ENCODE measurements around the gene BTBD10. TPM values are rescaled to one million over a fixed set of nuclear protein-coding genes. Genes with fewer than 3 reads are reported as not detected.
A peak's percentile ranks its signal among the peaks of the same experiment; 100 is the strongest.

Gene BTBD10
- total and polyA plus RNA-seq, 5 donors from 2014 or later, result 12.9 to 18.9 (median 13.5) TPM

- DNase-seq, result no peak
- Mint-ChIP-seq H3K9me3 (no peaks in the 10 kb centered on the region), H3K27me3 (no peaks in the 10 kb centered on the region), H3K4me1 (peaks cover 0 to 3% (median 0%) of the 10 kb centered on the region in 4 donors), H3K36me3 (peaks cover 46% of the 10 kb centered on the region), H3K27ac (no peak overlapping the region), H3K4me3 (no peak overlapping the region)
- ATAC-seq (ENCODE audit: low read depth in 2 of 2), result no peak
- H3K4me1 ChIP-seq (ENCODE audit: control insufficient read depth, insufficient read depth, low read length, poor library complexity, severe bottlenecking), result no peaks in the 10 kb centered on the region
- no peaks in the 10 kb centered on the region for H3K27me3 ChIP-seq (ENCODE audit: control insufficient read depth, insufficient read depth, low read length)
- no peak overlapping the region for H3K27ac ChIP-seq (ENCODE audit: insufficient read depth, low read length, poor library complexity, severe bottlenecking)
- peaks cover 89% of the 10 kb centered on the region for H3K36me3 ChIP-seq (ENCODE audit: control insufficient read depth, insufficient read depth, low read length)
- no peak overlapping the region for H3K4me3 ChIP-seq (ENCODE audit: low read depth, low read length)
- H3K9me3 ChIP-seq (ENCODE audit: control insufficient read depth in 2 of 2, low read length in 2 of 2), result no peaks in the 10 kb centered on the region
These were observed 105.8 kb downstream of the BTBD10 start for GRCh38 chr11:13357232-13357631.

GRCh38 chr11:13355191-13355590 is 107.8 kb downstream of the BTBD10 start:
- no peak overlapping the region for H3K4me3 Mint-ChIP-seq
- H3K9me3 Mint-ChIP-seq, result no peaks in the 10 kb centered on the region
- Histone ChIP-seq H3K4me1 (ENCODE audit: control insufficient read depth, insufficient read depth, low read length, poor library complexity, severe bottlenecking) (no peaks in the 10 kb centered on the region), H3K9me3 (ENCODE audit: control insufficient read depth in 2 of 2, low read length in 2 of 2) (no peaks in the 10 kb centered on the region), H3K36me3 (ENCODE audit: control insufficient read depth, insufficient read depth, low read length) (peaks cover 88% of the 10 kb centered on the region), H3K27ac (ENCODE audit: insufficient read depth, low read length, poor library complexity, severe bottlenecking) (no peak overlapping the region), H3K4me3 (ENCODE audit: low read depth, low read length) (no peak overlapping the region), H3K27me3 (ENCODE audit: control insufficient read depth, insufficient read depth, low read length) (no peaks in the 10 kb centered on the region)
- H3K4me1 Mint-ChIP-seq, result peaks cover 0 to 12% (median 10%) of the 10 kb centered on the region in 4 donors
- peaks cover 43% of the 10 kb centered on the region for H3K36me3 Mint-ChIP-seq
- H3K27me3 Mint-ChIP-seq, result no peaks in the 10 kb centered on the region
- no peak overlapping the region for H3K27ac Mint-ChIP-seq
- ATAC-seq (ENCODE audit: low read depth in 2 of 2) (no peak), DNase-seq (no peak)

GRCh38 chr11:13354335-13354734 is 108.7 kb downstream of the BTBD10 start:
- Histone ChIP-seq H3K4me3 (ENCODE audit: low read depth, low read length) (no peak overlapping the region), H3K4me1 (ENCODE audit: control insufficient read depth, insufficient read depth, low read length, poor library complexity, severe bottlenecking) (no peaks in the 10 kb centered on the region), H3K9me3 (ENCODE audit: control insufficient read depth in 2 of 2, low read length in 2 of 2) (no peaks in the 10 kb centered on the region), H3K36me3 (ENCODE audit: control insufficient read depth, insufficient read depth, low read length) (peaks cover 88% of the 10 kb centered on the region), H3K27me3 (ENCODE audit: control insufficient read depth, insufficient read depth, low read length) (no peaks in the 10 kb centered on the region), H3K27ac (ENCODE audit: insufficient read depth, low read length, poor library complexity, severe bottlenecking) (no peak overlapping the region)
- no peak for ATAC-seq (ENCODE audit: low read depth in 2 of 2)
- H3K9me3 Mint-ChIP-seq, result no peaks in the 10 kb centered on the region
- H3K27ac Mint-ChIP-seq, result peak overlapping the region in 1 of 3 donors; percentile 74
- H3K36me3 Mint-ChIP-seq, result peaks cover 36% of the 10 kb centered on the region
- H3K4me1 Mint-ChIP-seq, result peaks cover 0 to 13% (median 8%) of the 10 kb centered on the region in 4 donors
- peak in 1 of 3 donors; percentile 21 for DNase-seq
- H3K4me3 Mint-ChIP-seq, result no peak overlapping the region
- H3K27me3 Mint-ChIP-seq, result no peaks in the 10 kb centered on the region

GRCh38 chr11:13352711-13353110 is 110.3 kb downstream of the BTBD10 start:
- Histone ChIP-seq H3K4me1 (ENCODE audit: control insufficient read depth, insufficient read depth, low read length, poor library complexity, severe bottlenecking) (peaks cover 8% of the 10 kb centered on the region), H3K36me3 (ENCODE audit: control insufficient read depth, insufficient read depth, low read length) (peaks cover 74% of the 10 kb centered on the region), H3K27me3 (ENCODE audit: control insufficient read depth, insufficient read depth, low read length) (no peaks in the 10 kb centered on the region), H3K27ac (ENCODE audit: insufficient read depth, low read length, poor library complexity, severe bottlenecking) (no peak overlapping the region), H3K4me3 (ENCODE audit: low read depth, low read length) (no peak overlapping the region), H3K9me3 (ENCODE audit: control insufficient read depth in 2 of 2, low read length in 2 of 2) (no peaks in the 10 kb centered on the region)
- Mint-ChIP-seq H3K27ac (peak overlapping the region in 1 of 3 donors; percentile 79), H3K4me1 (peaks cover 0 to 29% (median 17%) of the 10 kb centered on the region in 4 donors), H3K9me3 (no peaks in the 10 kb centered on the region), H3K4me3 (no peak overlapping the region), H3K27me3 (no peaks in the 10 kb centered on the region), H3K36me3 (peaks cover 33% of the 10 kb centered on the region)
- ATAC-seq (ENCODE audit: low read depth in 2 of 2), result no peak
- DNase-seq, result no peak

- H3K27me3 Mint-ChIP-seq, result no peaks in the 10 kb centered on the region
- no peak for ATAC-seq (ENCODE audit: low read depth in 2 of 2)
These were observed 113.4 kb downstream of the BTBD10 start for GRCh38 chr11:13349581-13349980.

GRCh38 chr11:13349046-13349445 is 114.0 kb downstream of the BTBD10 start:
- no peak overlapping the region for H3K4me3 ChIP-seq (ENCODE audit: low read depth, low read length)
- H3K27me3 Mint-ChIP-seq, result no peaks in the 10 kb centered on the region
- no peak overlapping the region for H3K27ac ChIP-seq (ENCODE audit: insufficient read depth, low read length, poor library complexity, severe bottlenecking)
- no peak for DNase-seq
- H3K36me3 Mint-ChIP-seq, result peaks cover 23% of the 10 kb centered on the region
- H3K4me1 Mint-ChIP-seq, result peaks cover 3 to 56% (median 23%) of the 10 kb centered on the region in 4 donors
- H3K27me3 ChIP-seq (ENCODE audit: control insufficient read depth, insufficient read depth, low read length), result no peaks in the 10 kb centered on the region
- H3K9me3 ChIP-seq (ENCODE audit: control insufficient read depth in 2 of 2, low read length in 2 of 2), result no peaks in the 10 kb centered on the region
- no peak overlapping the region for H3K4me3 Mint-ChIP-seq
- peaks cover 44% of the 10 kb centered on the region for H3K36me3 ChIP-seq (ENCODE audit: control insufficient read depth, insufficient read depth, low read length)
- no peaks in the 10 kb centered on the region for H3K9me3 Mint-ChIP-seq
- peaks cover 11% of the 10 kb centered on the region for H3K4me1 ChIP-seq (ENCODE audit: control insufficient read depth, insufficient read depth, low read length, poor library complexity, severe bottlenecking)
- no peak for ATAC-seq (ENCODE audit: low read depth in 2 of 2)
- peak overlapping the region in 1 of 3 donors; percentile 81 for H3K27ac Mint-ChIP-seq

More at GRCh38 chr11:13349581-13349980, 113.4 kb downstream of the BTBD10 start:
- Histone ChIP-seq H3K4me1 (ENCODE audit: control insufficient read depth, insufficient read depth, low read length, poor library complexity, severe bottlenecking) (peaks cover 11% of the 10 kb centered on the region), H3K4me3 (ENCODE audit: low read depth, low read length) (no peak overlapping the region), H3K9me3 (ENCODE audit: control insufficient read depth in 2 of 2, low read length in 2 of 2) (no peaks in the 10 kb centered on the region), H3K36me3 (ENCODE audit: control insufficient read depth, insufficient read depth, low read length) (peaks cover 47% of the 10 kb centered on the region), H3K27me3 (ENCODE audit: control insufficient read depth, insufficient read depth, low read length) (no peaks in the 10 kb centered on the region), H3K27ac (ENCODE audit: insufficient read depth, low read length, poor library complexity, severe bottlenecking) (no peak overlapping the region)
- H3K27ac Mint-ChIP-seq, result peak overlapping the region in 1 of 3 donors; percentile 81
- H3K4me3 Mint-ChIP-seq, result no peak overlapping the region
- peaks cover 25% of the 10 kb centered on the region for H3K36me3 Mint-ChIP-seq
- H3K9me3 Mint-ChIP-seq, result no peaks in the 10 kb centered on the region
- no peak for DNase-seq
- H3K4me1 Mint-ChIP-seq, result peaks cover 0 to 51% (median 20%) of the 10 kb centered on the region in 4 donors

GRCh38 chr11:13348305-13348704 is 114.7 kb downstream of the BTBD10 start:
- ATAC-seq (ENCODE audit: low read depth in 2 of 2) (no peak), DNase-seq (no peak)
- no peak overlapping the region for H3K27ac ChIP-seq (ENCODE audit: insufficient read depth, low read length, poor library complexity, severe bottlenecking)
- peaks cover 11% of the 10 kb centered on the region for H3K4me1 ChIP-seq (ENCODE audit: control insufficient read depth, insufficient read depth, low read length, poor library complexity, severe bottlenecking)
- H3K36me3 ChIP-seq (ENCODE audit: control insufficient read depth, insufficient read depth, low read length), result peaks cover 49% of the 10 kb centered on the region
- no peaks in the 10 kb centered on the region for H3K27me3 Mint-ChIP-seq
- H3K9me3 Mint-ChIP-seq, result no peaks in the 10 kb centered on the region
- H3K9me3 ChIP-seq (ENCODE audit: control insufficient read depth in 2 of 2, low read length in 2 of 2), result no peaks in the 10 kb centered on the region
- peaks cover 24% of the 10 kb centered on the region for H3K36me3 Mint-ChIP-seq
- no peaks in the 10 kb centered on the region for H3K27me3 ChIP-seq (ENCODE audit: control insufficient read depth, insufficient read depth, low read length)
- peak overlapping the region; percentile 38 to 90 (median 86) for H3K27ac Mint-ChIP-seq
- no peak overlapping the region for H3K4me3 ChIP-seq (ENCODE audit: low read depth, low read length)
- H3K4me3 Mint-ChIP-seq, result peak overlapping the region in 1 of 4 donors; percentile 38
- H3K4me1 Mint-ChIP-seq, result peaks cover 6 to 63% (median 27%) of the 10 kb centered on the region in 4 donors

- Histone ChIP-seq H3K9me3 (ENCODE audit: control insufficient read depth in 2 of 2, low read length in 2 of 2) (no peaks in the 10 kb centered on the region), H3K27ac (ENCODE audit: insufficient read depth, low read length, poor library complexity, severe bottlenecking) (no peak overlapping the region), H3K27me3 (ENCODE audit: control insufficient read depth, insufficient read depth, low read length) (no peaks in the 10 kb centered on the region), H3K4me1 (ENCODE audit: control insufficient read depth, insufficient read depth, low read length, poor library complexity, severe bottlenecking) (peaks cover 11% of the 10 kb centered on the region), H3K36me3 (ENCODE audit: control insufficient read depth, insufficient read depth, low read length) (peaks cover 51% of the 10 kb centered on the region), H3K4me3 (ENCODE audit: low read depth, low read length) (no peak overlapping the region)
- no peaks in the 10 kb centered on the region for H3K27me3 Mint-ChIP-seq
- peaks cover 6 to 65% (median 28%) of the 10 kb centered on the region in 4 donors for H3K4me1 Mint-ChIP-seq
- peaks cover 24% of the 10 kb centered on the region for H3K36me3 Mint-ChIP-seq
- no peaks in the 10 kb centered on the region for H3K9me3 Mint-ChIP-seq
- no peak for ATAC-seq (ENCODE audit: low read depth in 2 of 2)
- no peak for DNase-seq
- H3K4me3 Mint-ChIP-seq, result peak overlapping the region in 1 of 4 donors; percentile 38
- peak overlapping the region; percentile 38 to 90 (median 86) for H3K27ac Mint-ChIP-seq
These were observed 115.1 kb downstream of the BTBD10 start for GRCh38 chr11:13347901-13348300.

All from CD4-positive, CD25-positive, alpha-beta regulatory T cell (primary cell).